RWPE1 (cell line): ENCODE data around the gene EEF1AKMT3.

Experiments used
- CTCF ChIA-PET: fragments of 350-600 bp; sonication (Branson Sonifier 250); formaldehyde crosslinking; extraction: SDS; loops from one replicate; lab custom pipeline; 2021; lab: Yijun Ruan, JAX
- POLR2A ChIA-PET: fragments of 400-600 bp; formaldehyde crosslinking; extraction: SDS; loops from one replicate; lab custom pipeline; 2020; ENCODE audit warnings: antibody characterized with exemption; ENCODE audit not compliant: low non-redundant PET; lab: Yijun Ruan, JAX
- DNase-seq: peaks from one replicate; pipeline ENCODE4 v3.0.0; 2012; ENCODE audit warnings: low spot score
- H3K27ac ChIP-seq: fragments of 450-650 bp; 2 replicates; pipeline ENCODE4 v1.5.1; 2017
- TF ChIP-seq, protein P1 (sequence below): fragments of 450-650 bp; conservative IDR thresholded peaks from 2 replicates; pipeline ENCODE4 v1.5.1; 2017; ENCODE audit warnings: low read depth, mild to moderate bottlenecking

The EEF1AKMT3 gene

DNA sequence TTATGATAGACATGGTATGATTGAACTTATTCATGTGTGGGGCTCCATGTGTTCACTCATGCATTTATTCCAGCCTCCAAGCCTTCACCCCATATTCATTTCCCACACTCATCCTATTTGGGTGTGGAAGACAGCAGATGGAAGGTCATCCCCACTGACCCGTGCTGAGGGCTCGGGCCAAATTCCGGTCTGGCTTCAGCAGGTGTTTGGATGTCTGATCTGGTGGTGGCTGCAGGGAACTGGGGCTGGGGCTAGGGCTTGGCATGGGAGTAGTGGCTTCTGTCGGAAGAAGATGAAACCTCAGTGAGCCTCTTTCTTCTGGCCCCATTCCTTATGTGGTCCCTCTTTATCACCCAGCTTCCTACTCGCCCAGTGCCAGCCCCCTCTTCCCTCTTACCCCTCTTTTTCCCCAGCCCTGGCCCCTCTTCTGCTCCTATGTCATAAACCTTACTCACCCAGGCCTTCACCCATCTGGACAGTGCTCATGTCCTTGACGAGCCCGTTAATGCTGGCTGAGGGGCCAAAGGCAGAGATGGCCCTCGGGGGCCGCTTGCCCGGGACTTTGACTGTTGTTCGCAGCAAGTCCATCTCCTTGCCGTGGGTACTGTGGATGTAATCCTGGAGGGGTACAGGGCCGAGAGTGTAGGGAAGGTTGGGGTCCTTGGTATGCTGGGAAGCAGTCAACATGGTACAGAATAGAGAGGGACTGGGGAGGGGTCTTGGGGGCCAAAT is 41.9 kb upstream of the EEF1AKMT3 start:
- no peak for DNase-seq
- TF ChIP-seq, protein P1, sequence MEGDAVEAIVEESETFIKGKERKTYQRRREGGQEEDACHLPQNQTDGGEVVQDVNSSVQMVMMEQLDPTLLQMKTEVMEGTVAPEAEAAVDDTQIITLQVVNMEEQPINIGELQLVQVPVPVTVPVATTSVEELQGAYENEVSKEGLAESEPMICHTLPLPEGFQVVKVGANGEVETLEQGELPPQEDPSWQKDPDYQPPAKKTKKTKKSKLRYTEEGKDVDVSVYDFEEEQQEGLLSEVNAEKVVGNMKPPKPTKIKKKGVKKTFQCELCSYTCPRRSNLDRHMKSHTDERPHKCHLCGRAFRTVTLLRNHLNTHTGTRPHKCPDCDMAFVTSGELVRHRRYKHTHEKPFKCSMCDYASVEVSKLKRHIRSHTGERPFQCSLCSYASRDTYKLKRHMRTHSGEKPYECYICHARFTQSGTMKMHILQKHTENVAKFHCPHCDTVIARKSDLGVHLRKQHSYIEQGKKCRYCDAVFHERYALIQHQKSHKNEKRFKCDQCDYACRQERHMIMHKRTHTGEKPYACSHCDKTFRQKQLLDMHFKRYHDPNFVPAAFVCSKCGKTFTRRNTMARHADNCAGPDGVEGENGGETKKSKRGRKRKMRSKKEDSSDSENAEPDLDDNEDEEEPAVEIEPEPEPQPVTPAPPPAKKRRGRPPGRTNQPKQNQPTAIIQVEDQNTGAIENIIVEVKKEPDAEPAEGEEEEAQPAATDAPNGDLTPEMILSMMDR: no peak
- CTCF ChIA-PET: no interaction called here
- no peak overlapping the region for H3K27ac ChIP-seq
- POLR2A ChIA-PET: no interaction called here

DNA sequence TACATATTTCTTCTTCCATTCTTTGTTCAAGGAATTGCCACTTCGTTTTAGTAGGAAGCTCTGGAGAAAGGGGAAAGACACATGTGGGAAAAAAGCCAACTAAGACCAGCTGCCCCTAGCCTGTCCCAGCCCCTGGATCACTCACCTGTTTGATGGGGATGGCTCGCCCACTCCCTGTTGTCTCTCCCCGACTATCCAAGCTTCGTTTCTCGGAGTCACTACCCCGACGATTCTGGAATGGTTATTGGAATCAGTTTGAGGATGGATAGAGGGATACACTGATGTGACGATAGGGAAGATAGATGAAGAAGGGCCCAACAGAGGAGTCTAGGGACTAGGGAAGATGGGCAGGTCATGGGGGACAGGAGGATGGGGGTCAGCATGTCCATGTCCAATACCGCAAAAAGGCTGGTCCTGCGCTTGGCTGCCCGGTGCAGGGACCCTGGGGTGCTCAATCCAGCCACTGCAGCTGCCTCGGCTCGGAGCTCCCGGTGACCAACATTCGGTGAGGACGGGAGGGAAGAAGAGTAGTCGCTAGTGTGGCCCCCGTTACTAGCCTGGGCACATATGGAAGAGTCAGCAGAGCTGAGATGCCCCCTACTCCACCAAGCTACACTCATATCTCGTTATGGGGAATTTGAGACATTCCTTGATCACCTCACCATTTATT is 40.9 kb upstream of the EEF1AKMT3 start:
- no peak for DNase-seq
- ChIA-PET POLR2A (no interaction called here), CTCF (no interaction called here)
- no peak overlapping the region for H3K27ac ChIP-seq
- TF ChIP-seq, protein P1: no peak

DNA sequence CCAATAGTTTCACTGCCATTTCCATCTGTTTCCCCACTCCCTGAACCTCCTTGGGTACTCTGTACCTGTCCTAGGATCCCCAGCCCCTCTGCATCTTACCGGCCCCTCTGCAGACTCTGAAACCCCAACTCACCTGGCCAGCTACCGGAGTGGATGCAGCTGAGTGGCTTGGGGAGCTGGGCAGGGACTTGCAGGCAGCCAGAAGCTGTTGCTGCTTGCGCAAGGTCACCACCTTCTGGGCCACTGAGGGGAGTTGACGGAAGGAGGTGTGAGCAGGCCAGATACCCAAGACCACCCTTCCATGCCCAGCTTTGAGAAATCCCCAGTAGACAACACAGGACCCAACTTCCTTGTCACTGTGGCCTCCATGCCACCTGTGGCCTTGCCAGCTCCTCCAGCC is 40.1 kb upstream of the EEF1AKMT3 start:
- TF ChIP-seq, protein P1: no peak
- no peak for DNase-seq
- H3K27ac ChIP-seq: no peak overlapping the region
- POLR2A ChIA-PET: no interaction called here
- CTCF ChIA-PET: interaction anchor here (0.7 kb wide), 1 partner anchor 24 kb away, joined by 3 read pairs; no protein-coding TSS in a partner anchor

DNA sequence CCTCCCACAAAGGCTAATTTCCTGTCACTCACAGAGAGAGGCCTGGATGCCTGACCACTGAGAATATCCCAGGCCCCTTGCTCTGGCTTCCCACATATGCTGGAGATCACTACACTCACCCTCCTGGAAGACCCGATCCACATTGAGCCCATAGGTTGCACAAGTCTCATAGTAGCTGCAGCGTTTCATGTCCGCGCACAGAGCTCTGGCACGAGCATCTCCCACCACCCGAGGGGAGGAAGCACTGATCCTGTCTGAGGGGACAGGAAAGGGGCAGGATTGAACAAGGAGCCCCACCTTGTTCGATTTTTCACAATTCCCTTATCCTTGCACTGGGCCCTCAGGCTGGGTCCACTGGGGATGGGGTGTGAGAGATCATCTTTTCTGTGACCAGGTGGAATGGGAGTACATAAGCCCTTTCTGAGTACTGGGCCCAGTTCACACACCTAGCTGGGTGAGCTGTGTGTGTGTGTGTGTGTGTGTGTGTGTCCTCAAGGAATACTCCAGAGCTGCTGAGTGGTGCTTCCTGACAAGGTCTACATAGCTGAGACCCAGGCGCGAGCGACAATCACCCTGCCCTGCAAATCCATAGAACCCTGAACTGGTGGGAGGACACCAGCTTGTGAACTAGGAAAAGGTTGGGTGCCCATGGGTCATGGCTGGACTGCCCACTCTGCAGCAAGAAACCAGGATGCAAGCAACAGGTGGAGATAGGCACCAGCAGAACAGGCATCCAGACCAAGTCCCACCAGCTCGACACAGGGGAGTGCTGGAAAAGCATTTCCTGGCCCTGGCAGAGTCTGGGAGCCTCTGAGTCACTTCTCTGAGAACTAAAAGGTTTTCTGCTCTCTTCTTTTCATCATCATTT is 39.5 kb upstream of the EEF1AKMT3 start:
- TF ChIP-seq, protein P1: no peak
- no peak overlapping the region for H3K27ac ChIP-seq
- ChIA-PET CTCF (interaction anchor here (0.7 kb wide), 1 partner anchor 23 kb away, joined by 3 read pairs; no protein-coding TSS in a partner anchor), POLR2A (no interaction called here)
- DNase-seq: no peak

DNA sequence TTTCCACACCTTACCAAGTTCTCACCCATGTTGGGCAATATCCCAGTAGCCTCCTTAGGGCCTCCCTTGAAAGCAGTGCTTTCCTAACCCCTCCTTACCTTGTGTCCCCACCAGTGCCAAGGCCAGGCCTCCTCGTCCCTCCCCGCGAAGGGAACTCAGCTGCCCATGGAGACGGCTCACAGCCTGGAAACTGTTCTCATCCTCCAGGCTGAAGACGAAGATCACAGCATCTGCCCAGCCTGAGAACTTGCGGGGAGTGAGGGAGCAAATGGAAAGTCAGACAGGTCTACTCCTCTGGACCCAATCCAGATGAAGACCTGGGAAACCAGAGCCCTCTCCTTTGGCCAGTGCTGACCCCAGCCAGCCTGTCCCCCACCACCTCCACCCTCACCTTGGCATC is 38.5 kb upstream of the EEF1AKMT3 start:
- ChIA-PET CTCF (interaction anchor here (0.7 to 1.2 kb wide), 2 partner anchors 40 to 101 kb away, joined by 3 read pairs; partner anchors contain the start of genes B4GALNT1 and OS9), POLR2A (no interaction called here)
- no peak overlapping the region for H3K27ac ChIP-seq
- TF ChIP-seq, protein P1: no peak
- no peak for DNase-seq

DNA sequence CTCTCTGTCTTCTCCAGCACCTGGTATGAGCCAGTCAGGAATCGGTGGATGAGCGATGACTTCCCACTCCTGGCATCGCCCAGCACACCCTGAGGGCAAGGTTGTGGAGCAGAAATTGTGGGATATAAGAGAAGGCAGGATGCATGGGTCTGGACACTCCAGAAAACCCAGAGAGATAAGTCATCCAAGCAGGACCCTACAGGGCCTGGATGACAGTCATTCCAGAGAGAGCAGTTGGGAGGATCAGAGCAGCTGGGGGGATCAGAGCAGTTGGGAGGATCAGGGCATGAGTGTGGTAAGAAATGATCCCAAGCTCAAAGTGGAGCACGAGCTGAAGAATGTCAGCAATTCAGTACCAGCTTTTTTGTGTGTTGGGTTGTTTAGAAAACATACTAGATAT is 37.8 kb upstream of the EEF1AKMT3 start:
- CTCF ChIA-PET: interaction anchor here (1.2 to 4.3 kb wide), 2 partner anchors 8 to 102 kb away, joined by 3 to 31 read pairs; partner anchors contain the start of gene B4GALNT1

More for the DNA sequence above, 37.8 kb upstream of the EEF1AKMT3 start:
- TF ChIP-seq, protein P1: no peak
- DNase-seq: no peak
- POLR2A ChIA-PET: no interaction called here
- H3K27ac ChIP-seq: no peak overlapping the region
